Colonic mucosa (tissue), 4 donors: ENCODE measurements around the gene ADCYAP1. TPM values are rescaled to one million over a fixed set of nuclear protein-coding genes. Genes with fewer than 3 reads are reported as not detected.

ENCODE experiments used
- DNase-seq: peaks from one replicate; pipeline ENCODE4 v3.0.0-alpha.2; 2020
- H3K27ac ChIP-seq: fragments of 200-600 bp; one replicate; pipeline ENCODE4 v1.8.0; 2021
- H3K27me3 ChIP-seq: fragments of 200-600 bp; one replicate; pipeline ENCODE4 v1.8.0; 2021
- H3K36me3 ChIP-seq: fragments of 200-600 bp; one replicate; pipeline ENCODE4 v1.8.0; 2021
- H3K4me1 ChIP-seq: fragments of 200-600 bp; one replicate; pipeline ENCODE4 v1.8.0; 2021; ENCODE audit warnings: mild to moderate bottlenecking
- H3K4me3 ChIP-seq: fragments of 200-600 bp; one replicate; pipeline ENCODE4 v1.8.0; 2021
- H3K9ac ChIP-seq, 2 donors: one replicate each; pipeline ENCODE4 v1.7.0; 2013; ENCODE audit warnings: control low read depth in 2 of 2, low read depth in 2 of 2, low read length in 2 of 2
- H3K9me3 ChIP-seq: fragments of 200-600 bp; one replicate; pipeline ENCODE4 v1.8.0; 2021
- intact Hi-C: fragments of 100-400 bp; cut with DNase I; formaldehyde crosslinking; loops from one replicate; pipeline ENCODE4 v1.14.1; 2022
- total RNA-seq, 2 donors: library from RNA; stranded (reverse); fragmentation: NEBNext Ultra II Directional in 1 of 2; extraction: Animal tissue kit (Norgen Biotek cat#: 25700) in 1 of 2; gene quantifications; one replicate each; pipeline ENCODE4 v1.2.1, GENCODE V29; 2021
- TF ChIP-seq, protein P1 (sequence below): fragments of 200-600 bp; IDR thresholded peaks from one replicate; pipeline ENCODE4 v1.8.0; 2022; ENCODE audit warnings: antibody characterized with exemption, mild to moderate bottlenecking
- donor health status: healthy.
- donor health status: DM: no; HTN: no; CAD: no.
- donor health status: DM: no; HTN: no; CAD: no.

Gene ADCYAP1
- total RNA-seq, 2 donors from 2014 or later: 0.32 to 0.48 TPM

DNA sequence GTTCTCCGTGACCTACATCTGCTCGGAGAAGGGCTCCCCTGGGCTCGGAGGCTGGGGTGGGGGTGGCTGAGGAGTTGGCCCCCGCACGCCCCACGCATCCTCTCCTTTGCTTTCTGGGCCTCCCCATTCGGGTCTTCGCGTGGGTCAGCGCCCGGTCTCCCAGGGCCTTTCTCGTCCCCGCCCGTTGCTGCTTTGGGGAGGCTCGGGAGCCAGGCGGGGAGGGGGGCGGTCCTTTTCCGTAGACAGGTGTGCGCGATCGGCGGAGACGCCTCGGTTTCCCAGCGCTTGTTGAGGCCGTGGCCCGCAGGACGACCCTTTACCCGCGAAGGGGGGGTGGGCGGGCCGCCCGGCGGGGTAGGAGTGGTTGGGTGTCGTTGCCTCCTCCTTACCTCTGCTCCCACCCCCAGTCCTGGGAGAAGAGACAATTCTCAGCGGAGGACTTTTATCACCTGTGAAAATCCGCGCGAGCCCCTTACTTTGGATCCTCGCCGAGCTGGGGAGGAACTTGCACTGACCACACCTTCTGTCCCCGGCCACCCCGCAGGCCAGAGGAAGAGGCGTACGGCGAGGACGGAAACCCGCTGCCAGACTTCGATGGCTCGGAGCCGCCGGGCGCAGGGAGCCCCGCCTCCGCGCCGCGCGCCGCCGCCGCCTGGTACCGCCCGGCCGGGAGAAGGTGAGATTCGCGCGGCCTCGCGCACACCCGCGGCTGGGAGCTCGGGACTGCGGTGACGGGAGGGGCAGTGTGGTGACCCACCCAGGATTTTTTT lies 2.6 kb downstream of the ADCYAP1 start:
- DNase-seq: no peak
- H3K9ac ChIP-seq: no peak overlapping the region

DNA sequence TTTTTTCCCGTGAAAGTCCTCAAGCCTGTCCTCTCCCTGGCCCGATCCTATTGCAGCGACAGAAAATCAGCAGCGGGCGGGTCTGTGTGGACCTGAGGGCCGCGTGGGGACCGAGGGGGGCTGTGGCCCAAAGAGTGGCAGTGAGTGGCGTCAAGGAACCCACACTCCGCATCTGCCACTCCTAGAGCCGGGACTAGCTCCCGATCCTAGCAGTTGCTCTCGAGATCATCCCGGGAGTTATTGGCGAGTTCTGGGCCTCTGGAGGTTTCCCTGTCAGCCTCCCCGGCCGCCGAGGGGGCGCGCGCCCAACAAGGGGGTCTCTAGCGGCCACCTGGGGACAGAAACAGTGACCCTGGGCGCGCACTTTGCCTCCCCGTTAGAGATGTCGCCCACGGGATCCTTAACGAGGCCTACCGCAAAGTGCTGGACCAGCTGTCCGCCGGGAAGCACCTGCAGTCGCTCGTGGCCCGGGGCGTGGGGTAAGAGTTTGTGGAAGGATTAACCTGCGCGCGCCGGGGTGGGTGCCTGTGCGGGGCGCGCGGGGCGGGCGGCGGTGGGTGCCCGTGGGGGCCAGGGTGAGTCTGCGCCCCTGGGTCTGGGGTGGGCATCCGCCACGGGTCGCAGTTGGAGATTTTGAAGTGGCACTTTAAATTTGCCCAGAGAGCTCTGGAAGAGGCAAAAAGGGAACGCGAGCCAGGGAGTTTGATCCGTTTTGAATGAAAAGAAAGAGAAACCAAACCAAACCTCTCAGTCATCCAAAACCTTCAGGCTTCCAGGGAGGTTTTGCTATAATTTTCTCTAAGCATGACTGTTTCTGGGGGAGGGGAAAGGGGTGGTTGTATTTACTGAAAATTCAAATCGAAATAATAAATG lies 3.5 kb downstream of the ADCYAP1 start:
- TF ChIP-seq, protein P1, sequence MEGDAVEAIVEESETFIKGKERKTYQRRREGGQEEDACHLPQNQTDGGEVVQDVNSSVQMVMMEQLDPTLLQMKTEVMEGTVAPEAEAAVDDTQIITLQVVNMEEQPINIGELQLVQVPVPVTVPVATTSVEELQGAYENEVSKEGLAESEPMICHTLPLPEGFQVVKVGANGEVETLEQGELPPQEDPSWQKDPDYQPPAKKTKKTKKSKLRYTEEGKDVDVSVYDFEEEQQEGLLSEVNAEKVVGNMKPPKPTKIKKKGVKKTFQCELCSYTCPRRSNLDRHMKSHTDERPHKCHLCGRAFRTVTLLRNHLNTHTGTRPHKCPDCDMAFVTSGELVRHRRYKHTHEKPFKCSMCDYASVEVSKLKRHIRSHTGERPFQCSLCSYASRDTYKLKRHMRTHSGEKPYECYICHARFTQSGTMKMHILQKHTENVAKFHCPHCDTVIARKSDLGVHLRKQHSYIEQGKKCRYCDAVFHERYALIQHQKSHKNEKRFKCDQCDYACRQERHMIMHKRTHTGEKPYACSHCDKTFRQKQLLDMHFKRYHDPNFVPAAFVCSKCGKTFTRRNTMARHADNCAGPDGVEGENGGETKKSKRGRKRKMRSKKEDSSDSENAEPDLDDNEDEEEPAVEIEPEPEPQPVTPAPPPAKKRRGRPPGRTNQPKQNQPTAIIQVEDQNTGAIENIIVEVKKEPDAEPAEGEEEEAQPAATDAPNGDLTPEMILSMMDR: no peak
- H3K4me3 ChIP-seq: peak overlapping the region; percentile 16
- no peaks in the 10 kb centered on the region for H3K9me3 ChIP-seq
- H3K36me3 ChIP-seq: no peaks in the 10 kb centered on the region
- no peak for DNase-seq
- H3K4me1 ChIP-seq: no peaks in the 10 kb centered on the region
- intact Hi-C loops: no loop called here
- peaks cover 57% of the 10 kb centered on the region for H3K27me3 ChIP-seq
- H3K27ac ChIP-seq: no peak overlapping the region
- no peak overlapping the region for H3K9ac ChIP-seq

More for the DNA sequence above, 2.6 kb downstream of the ADCYAP1 start:
- Histone ChIP-seq H3K27ac (no peak overlapping the region), H3K9me3 (no peaks in the 10 kb centered on the region), H3K4me1 (no peaks in the 10 kb centered on the region), H3K4me3 (peak overlapping the region; percentile 16), H3K27me3 (peaks cover 57% of the 10 kb centered on the region), H3K36me3 (no peaks in the 10 kb centered on the region)
- TF ChIP-seq, protein P1: no peak
- intact Hi-C loops: no loop called here

DNA sequence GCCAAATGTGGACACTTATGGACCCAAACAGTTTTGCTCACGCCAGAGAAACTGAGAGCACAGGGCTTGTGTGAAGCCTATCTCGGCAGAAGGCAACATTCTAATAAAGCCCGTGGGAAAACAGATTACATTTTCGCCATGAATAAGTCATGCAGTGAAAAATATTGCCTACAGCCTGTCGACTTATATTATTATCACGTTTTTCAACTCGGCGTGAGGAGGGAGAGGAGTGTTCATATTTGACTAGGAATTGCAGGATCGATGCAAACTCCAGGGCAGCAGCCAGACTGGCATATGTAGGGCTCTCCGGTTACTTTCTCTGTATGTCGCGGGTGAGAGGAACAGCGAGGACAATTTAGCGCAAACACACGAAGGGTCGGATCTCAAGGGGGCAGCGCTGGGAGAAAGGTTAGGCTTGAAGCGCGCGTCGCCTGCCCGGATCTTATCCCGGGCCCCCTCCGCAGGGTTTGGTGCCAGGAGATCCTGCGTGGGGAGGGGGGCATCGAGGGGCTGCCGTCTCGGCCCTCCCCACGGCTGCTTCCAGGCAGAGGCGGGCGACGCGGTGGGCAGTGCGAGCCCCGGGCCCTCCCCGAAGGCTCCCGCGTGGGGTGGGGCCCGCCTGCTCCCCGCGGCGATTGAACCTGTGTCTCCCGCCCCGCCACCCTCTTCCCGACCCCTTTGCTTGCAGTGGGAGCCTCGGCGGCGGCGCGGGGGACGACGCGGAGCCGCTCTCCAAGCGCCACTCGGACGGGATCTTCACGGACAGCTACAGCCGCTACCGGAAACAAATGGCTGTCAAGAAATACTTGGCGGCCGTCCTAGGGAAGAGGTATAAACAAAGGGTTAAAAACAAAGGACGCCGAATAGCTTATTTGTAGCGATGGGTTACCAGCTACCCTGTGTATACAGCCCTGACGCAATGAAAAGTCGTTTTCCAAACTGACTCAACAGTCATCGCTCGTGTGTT lies 4.4 kb downstream of the ADCYAP1 start:
- Histone ChIP-seq H3K27me3 (peaks cover 54% of the 10 kb centered on the region), H3K4me1 (no peaks in the 10 kb centered on the region), H3K36me3 (no peaks in the 10 kb centered on the region), H3K9me3 (no peaks in the 10 kb centered on the region), H3K27ac (no peak overlapping the region), H3K4me3 (no peak overlapping the region), H3K9ac (no peak overlapping the region)
- no peak for DNase-seq
- TF ChIP-seq, protein P1: no peak
- intact Hi-C loops: no loop called here

DNA sequence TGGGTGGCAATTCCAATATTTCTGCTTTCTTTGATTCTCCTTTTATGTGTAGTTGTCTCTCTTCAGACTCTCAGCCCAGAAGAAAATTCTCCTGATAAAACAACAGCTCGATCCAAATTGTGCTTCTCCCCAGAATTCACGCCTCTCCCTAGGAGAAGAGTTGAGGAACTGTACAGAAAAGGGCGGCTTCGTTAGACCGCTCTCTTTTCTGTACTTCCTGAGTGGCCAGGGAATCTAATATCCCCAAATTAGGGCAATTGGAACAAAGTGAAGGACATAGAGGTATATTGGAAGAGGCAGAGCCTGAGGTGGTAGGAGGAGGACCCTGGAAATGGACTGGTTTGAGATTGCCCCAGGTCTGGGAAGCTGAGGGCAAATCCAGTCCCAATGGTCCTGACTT lies 5.6 kb downstream of the ADCYAP1 start:
- H3K4me3 ChIP-seq: no peak overlapping the region
- H3K36me3 ChIP-seq: no peaks in the 10 kb centered on the region
- TF ChIP-seq, protein P1: no peak
- no peak for DNase-seq
- no peak overlapping the region for H3K27ac ChIP-seq
- peaks cover 43% of the 10 kb centered on the region for H3K27me3 ChIP-seq
- intact Hi-C loops: no loop called here
- H3K9me3 ChIP-seq: no peaks in the 10 kb centered on the region
- no peaks in the 10 kb centered on the region for H3K4me1 ChIP-seq
- H3K9ac ChIP-seq: no peak overlapping the region

DNA sequence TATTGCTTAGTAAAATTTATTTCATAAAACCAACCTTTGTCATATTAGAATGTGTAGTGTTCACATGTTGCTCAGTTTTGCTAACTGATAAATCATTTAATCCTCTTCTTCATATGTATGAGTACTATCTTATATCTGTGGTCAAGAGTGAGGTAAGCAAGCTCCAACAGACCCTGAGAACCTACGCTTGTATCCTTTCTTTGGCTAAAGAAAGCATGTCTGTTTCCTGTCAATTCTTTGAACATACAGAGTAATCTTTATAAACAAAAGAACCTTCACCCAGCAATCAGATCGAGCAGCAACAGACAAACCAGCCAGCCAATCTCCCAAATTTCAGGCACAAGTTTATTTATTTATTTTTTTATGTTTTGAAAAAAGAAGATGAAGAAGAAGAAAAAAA lies 6.4 kb downstream of the ADCYAP1 start:
- H3K9ac ChIP-seq: no peak overlapping the region
- H3K36me3 ChIP-seq: no peaks in the 10 kb centered on the region
- TF ChIP-seq, protein P1: no peak
- H3K4me3 ChIP-seq: no peak overlapping the region
- H3K9me3 ChIP-seq: no peaks in the 10 kb centered on the region
- peaks cover 35% of the 10 kb centered on the region for H3K27me3 ChIP-seq
- intact Hi-C loops: no loop called here
- DNase-seq: no peak
- no peaks in the 10 kb centered on the region for H3K4me1 ChIP-seq
- H3K27ac ChIP-seq: no peak overlapping the region
